HEK293T (cell line): Measurements from ENCODE around the gene RETREG2.

ENCODE experiments used
- CTBP1 ChIP-seq: fragments of 450-650 bp; IDR thresholded peaks from 2 replicates; pipeline ENCODE4 v1.6.1; 2016; ENCODE audit warnings: borderline replicate concordance
- FOXK2 ChIP-seq: fragments of 450-650 bp; IDR thresholded peaks from 2 replicates; pipeline ENCODE4 v1.6.1; 2016; ENCODE audit warnings: mild to moderate bottlenecking
- FOXM1 ChIP-seq: fragments of 450-650 bp; IDR thresholded peaks from 2 replicates; pipeline ENCODE4 v1.6.1; 2017; ENCODE audit warnings: mild to moderate bottlenecking, borderline replicate concordance
- SP1 ChIP-seq: fragments of 450-650 bp; IDR thresholded peaks from 2 replicates; pipeline ENCODE4 v1.6.1; 2017

GRCh38 chr2:219175486-219175885 lies 2.6 kb upstream of the RETREG2 start:
- TF ChIP-seq SP1 (no peak), CTBP1 (no peak), FOXK2 (no peak), FOXM1 (no peak)
